ENCODE measurements around the gene NDRG3. TPM values are rescaled to one million over a fixed set of nuclear protein-coding genes. Genes with fewer than 3 reads are reported as not detected.

NDRG3 gene
- total RNA-seq, 4 donors from 2014 or later = 19.2 to 24.2 (median 22.7) TPM

GRCh38 chr20:36737183-36737499, 8.7 kb downstream of the NDRG3 start:
- WGBS = 92% methylated on average over 6 of the region's 6 CpGs
- no peak for DNase-seq (ENCODE audit: low spot score in 2 of 2)
- Histone ChIP-seq H3K9me3 (no peaks in the 10 kb centered on the region), H3K4me1 (no peaks in the 10 kb centered on the region), H3K27ac (no peak overlapping the region), H3K4me3 (no peak overlapping the region), H3K27me3 (no peaks in the 10 kb centered on the region), H3K36me3 (no peaks in the 10 kb centered on the region)
- TF ChIP-seq POLR2A (IDR thresholded peaks at IDR 0.05) (no peak), EP300 (IDR thresholded peaks at IDR 0.05) (no peak), CTCF (IDR thresholded peaks at IDR 0.05) (no peak), POLR2AphosphoS5 (IDR thresholded peaks at IDR 0.05) (no peak)

GRCh38 chr20:36736451-36737182, 9.3 kb downstream of the NDRG3 start:
- Histone ChIP-seq H3K27ac (no peak overlapping the region), H3K9me3 (no peaks in the 10 kb centered on the region), H3K4me1 (no peaks in the 10 kb centered on the region), H3K36me3 (no peaks in the 10 kb centered on the region), H3K4me3 (no peak overlapping the region), H3K27me3 (no peaks in the 10 kb centered on the region)
- TF ChIP-seq POLR2AphosphoS5 (IDR thresholded peaks at IDR 0.05) (no peak), CTCF (IDR thresholded peaks at IDR 0.05) (no peak), EP300 (IDR thresholded peaks at IDR 0.05) (no peak), POLR2A (IDR thresholded peaks at IDR 0.05) (no peak)
- DNase-seq (ENCODE audit: low spot score in 2 of 2) = no peak
- WGBS = 83% methylated on average over 3 of the region's 3 CpGs

- WGBS = 100% methylated on average over 1 of the region's 1 CpG
- no peak overlapping the region for H3K27ac ChIP-seq
These were observed 13.4 kb downstream of the NDRG3 start for GRCh38 chr20:36732456-36732855.

GRCh38 chr20:36728986-36729385, 16.9 kb downstream of the NDRG3 start:
- Histone ChIP-seq H3K36me3 (no peaks in the 10 kb centered on the region), H3K4me1 (no peaks in the 10 kb centered on the region), H3K27me3 (no peaks in the 10 kb centered on the region), H3K9me3 (no peaks in the 10 kb centered on the region), H3K27ac (no peak overlapping the region), H3K4me3 (no peak overlapping the region)
- no peak for DNase-seq (ENCODE audit: low spot score in 2 of 2)
- TF ChIP-seq POLR2AphosphoS5 (IDR thresholded peaks at IDR 0.05) = no peak
- TF ChIP-seq POLR2A (IDR thresholded peaks at IDR 0.05) = no peak
- TF ChIP-seq CTCF (IDR thresholded peaks at IDR 0.05) = no peak
- TF ChIP-seq EP300 (IDR thresholded peaks at IDR 0.05) = no peak
- WGBS = 73% methylated on average over 3 of the region's 3 CpGs

More at GRCh38 chr20:36732456-36732855, 13.4 kb downstream of the NDRG3 start:
- no peak overlapping the region for H3K4me3 ChIP-seq
- H3K36me3 ChIP-seq = no peaks in the 10 kb centered on the region
- DNase-seq (ENCODE audit: low spot score in 2 of 2) = no peak
- H3K4me1 ChIP-seq = no peaks in the 10 kb centered on the region
- H3K9me3 ChIP-seq = no peaks in the 10 kb centered on the region
- TF ChIP-seq EP300 (IDR thresholded peaks at IDR 0.05) = no peak
- TF ChIP-seq POLR2A (IDR thresholded peaks at IDR 0.05) = no peak
- TF ChIP-seq POLR2AphosphoS5 (IDR thresholded peaks at IDR 0.05) = no peak
- no peak for TF ChIP-seq CTCF (IDR thresholded peaks at IDR 0.05)
- no peaks in the 10 kb centered on the region for H3K27me3 ChIP-seq

GRCh38 chr20:36726168-36726567, 19.7 kb downstream of the NDRG3 start:
- Histone ChIP-seq H3K36me3 (no peaks in the 10 kb centered on the region), H3K27me3 (no peaks in the 10 kb centered on the region), H3K27ac (no peak overlapping the region), H3K4me1 (no peaks in the 10 kb centered on the region), H3K4me3 (no peak overlapping the region), H3K9me3 (no peaks in the 10 kb centered on the region)
- WGBS = 84% methylated on average over 3 of the region's 3 CpGs
- no peak for DNase-seq (ENCODE audit: low spot score in 2 of 2)
- TF ChIP-seq CTCF (IDR thresholded peaks at IDR 0.05) (no peak), POLR2A (IDR thresholded peaks at IDR 0.05) (no peak)
